ENCODE measurements around the gene OR51B6.

DNA sequence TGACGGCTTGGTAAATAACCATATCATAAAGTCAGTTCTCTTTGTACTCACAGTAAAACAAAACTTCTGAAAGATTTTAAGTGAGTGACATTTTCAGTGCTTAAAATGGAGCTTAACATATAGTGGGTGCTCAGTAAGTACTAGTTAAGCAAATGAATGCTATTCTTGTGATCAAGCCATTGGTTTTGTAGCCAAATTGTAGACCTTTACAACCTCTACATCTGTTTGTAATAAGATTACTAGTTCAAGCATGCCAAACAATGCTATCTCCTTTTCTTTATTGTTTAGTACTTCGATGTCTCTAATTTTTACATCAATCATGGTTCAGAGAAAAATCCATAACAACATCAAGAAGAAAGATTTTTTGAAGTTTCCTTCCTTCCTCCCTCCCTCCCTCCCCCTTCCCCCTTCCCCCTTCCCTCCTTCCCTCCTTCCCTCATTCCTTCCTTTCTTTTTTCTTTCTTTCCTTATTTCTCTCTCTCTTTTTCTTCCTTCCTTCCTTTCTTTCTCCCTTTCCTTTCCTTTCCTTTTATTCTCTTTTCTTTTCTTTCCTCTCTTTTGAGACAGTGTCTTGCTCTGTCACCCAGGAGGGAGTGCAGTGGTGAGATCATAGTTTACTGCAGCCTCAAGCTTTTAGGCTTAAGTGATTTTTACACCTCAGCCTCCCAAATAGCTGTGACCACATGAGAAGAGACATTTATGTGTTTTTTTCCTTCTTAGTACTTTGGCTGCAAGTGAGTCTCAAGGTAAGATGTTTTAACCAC is 43.9 kb upstream of the OR51B6 start:
- TF ChIP-seq EZH2 (IDR thresholded peaks at IDR 0.05; ENCODE audit: borderline replicate concordance, low read depth, low read length) (no peak), ZNF431 (CRISPR knock-in tag; IDR thresholded peaks at IDR 0.05) (no peak), NBN (IDR thresholded peaks at IDR 0.05; ENCODE audit: low read depth) (no peak), GABPB1 (CRISPR knock-in tag; IDR thresholded peaks at IDR 0.05) (no peak), SP2 (IDR thresholded peaks at IDR 0.05; ENCODE audit: extremely low read depth, low read depth, low read length, poor library complexity, severe bottlenecking) (no peak), ZNF24 (IDR thresholded peaks at IDR 0.05) (no peak), TCF7L2 (IDR thresholded peaks at IDR 0.05; ENCODE audit: low read depth, low read length) (no peak)
- TF ChIP-seq, protein P1, sequence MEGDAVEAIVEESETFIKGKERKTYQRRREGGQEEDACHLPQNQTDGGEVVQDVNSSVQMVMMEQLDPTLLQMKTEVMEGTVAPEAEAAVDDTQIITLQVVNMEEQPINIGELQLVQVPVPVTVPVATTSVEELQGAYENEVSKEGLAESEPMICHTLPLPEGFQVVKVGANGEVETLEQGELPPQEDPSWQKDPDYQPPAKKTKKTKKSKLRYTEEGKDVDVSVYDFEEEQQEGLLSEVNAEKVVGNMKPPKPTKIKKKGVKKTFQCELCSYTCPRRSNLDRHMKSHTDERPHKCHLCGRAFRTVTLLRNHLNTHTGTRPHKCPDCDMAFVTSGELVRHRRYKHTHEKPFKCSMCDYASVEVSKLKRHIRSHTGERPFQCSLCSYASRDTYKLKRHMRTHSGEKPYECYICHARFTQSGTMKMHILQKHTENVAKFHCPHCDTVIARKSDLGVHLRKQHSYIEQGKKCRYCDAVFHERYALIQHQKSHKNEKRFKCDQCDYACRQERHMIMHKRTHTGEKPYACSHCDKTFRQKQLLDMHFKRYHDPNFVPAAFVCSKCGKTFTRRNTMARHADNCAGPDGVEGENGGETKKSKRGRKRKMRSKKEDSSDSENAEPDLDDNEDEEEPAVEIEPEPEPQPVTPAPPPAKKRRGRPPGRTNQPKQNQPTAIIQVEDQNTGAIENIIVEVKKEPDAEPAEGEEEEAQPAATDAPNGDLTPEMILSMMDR (IDR thresholded peaks at IDR 0.05 in 2 of 3, conservative IDR thresholded peaks at IDR 0.05 in 1 of 3; ENCODE audit: insufficient read depth in 2 of 3, low read depth in 1 of 3, low read length in 3 of 3): no peak
- TF ChIP-seq, protein P2, sequence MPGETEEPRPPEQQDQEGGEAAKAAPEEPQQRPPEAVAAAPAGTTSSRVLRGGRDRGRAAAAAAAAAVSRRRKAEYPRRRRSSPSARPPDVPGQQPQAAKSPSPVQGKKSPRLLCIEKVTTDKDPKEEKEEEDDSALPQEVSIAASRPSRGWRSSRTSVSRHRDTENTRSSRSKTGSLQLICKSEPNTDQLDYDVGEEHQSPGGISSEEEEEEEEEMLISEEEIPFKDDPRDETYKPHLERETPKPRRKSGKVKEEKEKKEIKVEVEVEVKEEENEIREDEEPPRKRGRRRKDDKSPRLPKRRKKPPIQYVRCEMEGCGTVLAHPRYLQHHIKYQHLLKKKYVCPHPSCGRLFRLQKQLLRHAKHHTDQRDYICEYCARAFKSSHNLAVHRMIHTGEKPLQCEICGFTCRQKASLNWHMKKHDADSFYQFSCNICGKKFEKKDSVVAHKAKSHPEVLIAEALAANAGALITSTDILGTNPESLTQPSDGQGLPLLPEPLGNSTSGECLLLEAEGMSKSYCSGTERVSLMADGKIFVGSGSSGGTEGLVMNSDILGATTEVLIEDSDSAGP (CRISPR knock-in tag; IDR thresholded peaks at IDR 0.05): no peak
- TF ChIP-seq, protein P3, sequence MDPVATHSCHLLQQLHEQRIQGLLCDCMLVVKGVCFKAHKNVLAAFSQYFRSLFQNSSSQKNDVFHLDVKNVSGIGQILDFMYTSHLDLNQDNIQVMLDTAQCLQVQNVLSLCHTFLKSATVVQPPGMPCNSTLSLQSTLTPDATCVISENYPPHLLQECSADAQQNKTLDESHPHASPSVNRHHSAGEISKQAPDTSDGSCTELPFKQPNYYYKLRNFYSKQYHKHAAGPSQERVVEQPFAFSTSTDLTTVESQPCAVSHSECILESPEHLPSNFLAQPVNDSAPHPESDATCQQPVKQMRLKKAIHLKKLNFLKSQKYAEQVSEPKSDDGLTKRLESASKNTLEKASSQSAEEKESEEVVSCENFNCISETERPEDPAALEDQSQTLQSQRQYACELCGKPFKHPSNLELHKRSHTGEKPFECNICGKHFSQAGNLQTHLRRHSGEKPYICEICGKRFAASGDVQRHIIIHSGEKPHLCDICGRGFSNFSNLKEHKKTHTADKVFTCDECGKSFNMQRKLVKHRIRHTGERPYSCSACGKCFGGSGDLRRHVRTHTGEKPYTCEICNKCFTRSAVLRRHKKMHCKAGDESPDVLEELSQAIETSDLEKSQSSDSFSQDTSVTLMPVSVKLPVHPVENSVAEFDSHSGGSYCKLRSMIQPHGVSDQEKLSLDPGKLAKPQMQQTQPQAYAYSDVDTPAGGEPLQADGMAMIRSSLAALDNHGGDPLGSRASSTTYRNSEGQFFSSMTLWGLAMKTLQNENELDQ (CRISPR knock-in tag; IDR thresholded peaks at IDR 0.05; ENCODE audit: borderline replicate concordance): no peak

Measured in K562 (cell line).